ENCODE measurements around the gene MBD6. TPM values are rescaled to one million over a fixed set of nuclear protein-coding genes. Genes with fewer than 3 reads are reported as not detected.

MBD6 gene
- total and polyA plus RNA-seq, 5 donors = 16.4 to 50.9 (median 37.6) TPM

GRCh38 chr12:57547288-57548012 is 24.8 kb downstream of the MBD6 start:
- 21% methylated on average over 9 of the region's 9 CpGs for WGBS
- no peak overlapping the region for H3K27ac ChIP-seq (ENCODE audit: low read length)
- DNase-seq (no peak), ATAC-seq (no peak)
- no peaks in the 10 kb centered on the region for H3K9me3 ChIP-seq (ENCODE audit: control insufficient read depth, low read length)
- H3K4me3 ChIP-seq (ENCODE audit: low read length) = peak overlapping the region; percentile 87
- peaks cover 7% of the 10 kb centered on the region for H3K4me1 ChIP-seq (ENCODE audit: control insufficient read depth, insufficient read depth, low read length)
- H3K27me3 ChIP-seq (ENCODE audit: control insufficient read depth, insufficient read depth) = no peaks in the 10 kb centered on the region
- intact Hi-C loops (cut with DNase I) = no loop called here

- H3K27me3 ChIP-seq (ENCODE audit: control insufficient read depth, insufficient read depth) = no peaks in the 10 kb centered on the region
- no peak for DNase-seq
- WGBS = 95% methylated on average over 2 of the region's 2 CpGs
- no peaks in the 10 kb centered on the region for H3K9me3 ChIP-seq (ENCODE audit: control insufficient read depth, low read length)
- intact Hi-C loops (cut with DNase I) = no loop called here
- no peak overlapping the region for H3K27ac ChIP-seq (ENCODE audit: low read length)
- ATAC-seq = no peak
- H3K4me1 ChIP-seq (ENCODE audit: control insufficient read depth, insufficient read depth, low read length) = peaks cover 7% of the 10 kb centered on the region
- no peak overlapping the region for H3K4me3 ChIP-seq (ENCODE audit: low read length)
These were observed 25.3 kb downstream of the MBD6 start for GRCh38 chr12:57548013-57548315.

- Histone ChIP-seq H3K4me1 (ENCODE audit: control insufficient read depth, insufficient read depth, low read length) (peaks cover 7% of the 10 kb centered on the region), H3K9me3 (ENCODE audit: control insufficient read depth, low read length) (no peaks in the 10 kb centered on the region), H3K27ac (ENCODE audit: low read length) (no peak overlapping the region), H3K27me3 (ENCODE audit: control insufficient read depth, insufficient read depth) (no peaks in the 10 kb centered on the region), H3K4me3 (ENCODE audit: low read length) (no peak overlapping the region)
- no peak for DNase-seq
- no peak for ATAC-seq
- WGBS = 45% methylated on average over 2 of the region's 2 CpGs
- intact Hi-C loops (cut with DNase I) = no loop called here
These were observed 25.9 kb downstream of the MBD6 start for GRCh38 chr12:57548488-57548887.

GRCh38 chr12:57549203-57549908 is 26.7 kb downstream of the MBD6 start:
- WGBS = 35% methylated on average over 13 of the region's 13 CpGs
- peak overlapping the region; percentile 47 for H3K4me3 ChIP-seq (ENCODE audit: low read length)
- ATAC-seq = no peak
- intact Hi-C loops (cut with DNase I) = no loop called here
- no peaks in the 10 kb centered on the region for H3K27me3 ChIP-seq (ENCODE audit: control insufficient read depth, insufficient read depth)
- peaks cover 7% of the 10 kb centered on the region for H3K4me1 ChIP-seq (ENCODE audit: control insufficient read depth, insufficient read depth, low read length)
- no peak for DNase-seq
- no peaks in the 10 kb centered on the region for H3K9me3 ChIP-seq (ENCODE audit: control insufficient read depth, low read length)
- H3K27ac ChIP-seq (ENCODE audit: low read length) = no peak overlapping the region

- no peaks in the 10 kb centered on the region for H3K27me3 ChIP-seq (ENCODE audit: control insufficient read depth, insufficient read depth)
- H3K4me3 ChIP-seq (ENCODE audit: low read length) = peak within 1 kb of the TSS; percentile 47
- no peaks in the 10 kb centered on the region for H3K9me3 ChIP-seq (ENCODE audit: control insufficient read depth, low read length)
- ATAC-seq = no peak
- no peak within 1 kb of the TSS for H3K27ac ChIP-seq (ENCODE audit: low read length)
- intact Hi-C loops (cut with DNase I) = no loop called here
- peak in 2 of 3 donors; percentile 61 to 62 for DNase-seq
- 4% methylated on average over 52 of the region's 52 CpGs for WGBS
- H3K4me1 ChIP-seq (ENCODE audit: control insufficient read depth, insufficient read depth, low read length) = peaks cover 7% of the 10 kb centered on the region
These were observed 27.5 kb downstream of the MBD6 start, which contains the start of gene KIF5A for GRCh38 chr12:57549909-57550640. TSS of gene KIF5A (plus strand) at chr12:57550044. CDS start at chr12:57550272, 228 bp downstream.

- intact Hi-C loops (cut with DNase I) = no loop called here
- H3K27ac ChIP-seq (ENCODE audit: low read length) = no peak overlapping the region
- no peaks in the 10 kb centered on the region for H3K27me3 ChIP-seq (ENCODE audit: control insufficient read depth, insufficient read depth)
- no peak for ATAC-seq
- DNase-seq = no peak
- H3K4me3 ChIP-seq (ENCODE audit: low read length) = no peak overlapping the region
- H3K9me3 ChIP-seq (ENCODE audit: control insufficient read depth, low read length) = no peaks in the 10 kb centered on the region
- H3K4me1 ChIP-seq (ENCODE audit: control insufficient read depth, insufficient read depth, low read length) = peaks cover 4% of the 10 kb centered on the region
- 57% methylated on average over 7 of the region's 7 CpGs for WGBS
These were observed 28.3 kb downstream of the MBD6 start for GRCh38 chr12:57550641-57551549.

GRCh38 chr12:57551637-57552305 is 29.1 kb downstream of the MBD6 start:
- Histone ChIP-seq H3K27me3 (ENCODE audit: control insufficient read depth, insufficient read depth) (no peaks in the 10 kb centered on the region), H3K27ac (ENCODE audit: low read length) (no peak overlapping the region), H3K4me1 (ENCODE audit: control insufficient read depth, insufficient read depth, low read length) (no peaks in the 10 kb centered on the region), H3K9me3 (ENCODE audit: control insufficient read depth, low read length) (no peaks in the 10 kb centered on the region), H3K4me3 (ENCODE audit: low read length) (no peak overlapping the region)
- ATAC-seq = no peak
- intact Hi-C loops (cut with DNase I) = no loop called here
- DNase-seq = no peak
- WGBS = 86% methylated on average over 3 of the region's 3 CpGs

GRCh38 chr12:57552306-57552651 is 29.7 kb downstream of the MBD6 start:
- Histone ChIP-seq H3K4me3 (ENCODE audit: low read length) (no peak overlapping the region), H3K27me3 (ENCODE audit: control insufficient read depth, insufficient read depth) (no peaks in the 10 kb centered on the region), H3K4me1 (ENCODE audit: control insufficient read depth, insufficient read depth, low read length) (no peaks in the 10 kb centered on the region), H3K9me3 (ENCODE audit: control insufficient read depth, low read length) (no peaks in the 10 kb centered on the region), H3K27ac (ENCODE audit: low read length) (no peak overlapping the region)
- no peak for DNase-seq
- 59% methylated on average over 2 of the region's 2 CpGs for WGBS
- intact Hi-C loops (cut with DNase I) = no loop called here
- no peak for ATAC-seq

GRCh38 chr12:57552835-57553313 is 30.2 kb downstream of the MBD6 start:
- H3K9me3 ChIP-seq (ENCODE audit: control insufficient read depth, low read length) = no peaks in the 10 kb centered on the region
- 52% methylated on average over 6 of the region's 6 CpGs for WGBS

More at GRCh38 chr12:57552835-57553313, 30.2 kb downstream of the MBD6 start:
- Histone ChIP-seq H3K4me3 (ENCODE audit: low read length) (no peak overlapping the region), H3K27me3 (ENCODE audit: control insufficient read depth, insufficient read depth) (no peaks in the 10 kb centered on the region), H3K4me1 (ENCODE audit: control insufficient read depth, insufficient read depth, low read length) (no peaks in the 10 kb centered on the region), H3K27ac (ENCODE audit: low read length) (no peak overlapping the region)
- no peak for ATAC-seq
- intact Hi-C loops (cut with DNase I) = no loop called here
- no peak for DNase-seq

Measured in right cardiac atrium (tissue), 5 donors.